HG02943 (cell line): Measurements from ENCODE around the gene ATG13.
"Not testable (repeated sequence)": the region's sequence is repeated elsewhere in the genome, so short reads cannot be mapped to it uniquely, and the experiment has no call there.

Experiments
- ATAC-seq: cut with Tn5 transposase; IDR thresholded peaks from one replicate; pipeline ENCODE4 v1.9.1; 2021; ENCODE audit warnings: mild to moderate bottlenecking, low read depth, moderate library complexity; ENCODE audit not compliant: unreplicated experiment

ATG13 gene

DNA sequence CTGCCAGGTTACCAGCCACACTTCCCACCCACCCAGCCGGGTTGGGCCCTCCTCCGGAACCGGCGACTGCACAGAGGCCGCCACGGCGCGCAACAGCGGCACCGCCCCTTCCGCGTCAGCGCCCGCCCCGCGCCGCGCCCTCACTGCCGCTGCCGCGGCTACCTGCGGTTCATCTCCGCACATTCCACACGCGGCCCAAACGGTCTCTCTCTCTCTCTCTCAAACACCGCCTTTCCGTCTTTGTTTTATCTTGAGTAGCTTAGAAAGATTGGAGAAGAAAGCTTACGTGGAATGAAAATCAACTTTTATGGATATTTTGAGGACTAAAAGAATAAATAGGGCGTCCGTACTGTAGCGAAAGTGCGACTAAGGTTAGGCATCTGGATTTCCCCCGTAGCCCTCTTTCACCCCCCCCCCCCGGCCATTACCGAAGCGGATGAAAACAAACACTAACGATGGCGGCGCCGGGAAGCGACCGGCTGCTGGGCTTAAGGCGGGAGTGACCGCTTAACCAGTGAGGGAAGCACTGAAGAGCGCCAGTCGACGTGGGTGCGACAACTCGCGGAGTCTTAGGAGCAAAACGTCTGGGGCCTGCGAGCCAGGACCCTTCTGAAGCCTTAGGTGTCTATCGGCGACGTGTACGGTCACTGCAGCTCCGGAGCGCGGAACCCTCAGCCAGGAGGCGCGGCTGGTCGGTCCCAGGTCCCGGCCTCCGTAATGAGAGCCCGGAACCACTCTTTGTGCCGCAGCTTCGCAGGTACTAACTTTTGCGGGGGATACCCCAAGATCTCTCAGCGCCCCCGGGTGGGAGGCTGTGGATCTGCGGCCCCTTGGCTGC, at the start of gene ATG13, which contains the start of gene HARBI1:
ATG13 (plus strand) TSS at position 420 of the 838 bp plus-strand sequence. CDS start 26,739 bp downstream, outside the sequence.
HARBI1 (minus strand) TSS at position 94 of the 838 bp plus-strand sequence. CDS start 990 bp downstream, outside the sequence.
- peak; percentile 89 for ATAC-seq

DNA sequence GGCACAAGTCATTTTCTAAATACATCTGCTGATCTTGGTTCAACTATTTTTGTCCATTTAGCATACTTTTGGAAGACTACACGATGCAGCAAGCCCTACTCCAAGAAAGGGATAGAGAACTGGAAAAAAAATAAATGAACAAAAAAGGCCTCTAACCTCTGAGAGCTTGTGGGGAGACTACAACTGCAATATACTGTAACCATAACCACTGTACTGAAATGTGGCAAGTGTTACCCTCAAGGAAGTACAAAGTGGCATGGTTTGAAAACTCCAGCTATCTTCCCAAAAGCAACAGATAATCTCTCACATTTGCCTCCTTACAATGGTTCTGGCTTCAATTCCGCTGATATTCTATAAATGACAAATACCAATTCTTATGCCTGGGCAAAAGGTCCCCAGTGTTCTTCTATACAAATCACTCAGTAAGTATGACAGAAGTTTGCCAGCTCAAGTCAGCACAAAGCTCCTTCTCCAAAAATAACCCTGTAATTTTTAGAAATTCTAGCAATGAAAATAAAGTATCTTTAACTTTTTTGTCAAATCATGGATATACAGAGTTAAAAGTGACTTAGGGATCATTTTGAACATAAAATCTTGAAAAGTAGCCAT, 46.5 kb upstream of the ATG13 start:
- no peak for ATAC-seq

DNA sequence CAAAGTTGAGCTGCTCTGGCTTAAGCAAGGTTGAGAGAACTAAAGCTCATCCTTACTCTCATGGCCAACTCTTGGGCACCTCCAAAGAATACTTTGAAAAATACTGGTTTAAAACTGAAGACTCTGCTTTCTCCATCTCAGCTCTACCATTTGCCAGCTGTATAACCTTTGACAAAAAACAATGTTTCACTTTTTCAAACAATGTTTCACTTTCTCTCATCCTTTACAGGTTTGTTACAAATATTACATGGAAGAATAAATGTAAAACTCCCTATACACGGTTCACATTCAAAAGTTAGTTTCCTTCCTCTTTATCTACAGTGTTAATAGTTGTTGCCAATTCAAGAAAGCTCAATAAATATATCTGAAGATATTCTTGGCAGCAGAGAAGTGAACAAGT, 42.7 kb upstream of the ATG13 start:
- no peak for ATAC-seq

DNA sequence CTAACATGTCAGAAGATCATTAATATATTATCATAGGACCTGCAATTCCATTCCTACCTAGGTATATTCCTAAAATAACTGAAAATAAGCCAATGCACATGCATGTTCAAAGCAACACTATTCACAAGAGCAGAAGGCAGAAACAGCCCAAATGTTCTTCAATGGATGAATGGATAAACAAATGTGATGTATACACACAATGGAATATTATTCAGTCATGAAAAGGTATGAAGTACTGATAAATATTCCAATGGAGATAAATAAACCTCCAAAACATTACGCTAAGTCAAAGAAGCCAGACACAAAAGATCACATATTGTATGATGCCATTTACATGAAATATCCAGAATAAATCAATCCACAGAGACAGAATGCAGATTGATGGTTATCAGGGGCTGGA, 40.3 kb upstream of the ATG13 start:
- ATAC-seq: no peak

DNA sequence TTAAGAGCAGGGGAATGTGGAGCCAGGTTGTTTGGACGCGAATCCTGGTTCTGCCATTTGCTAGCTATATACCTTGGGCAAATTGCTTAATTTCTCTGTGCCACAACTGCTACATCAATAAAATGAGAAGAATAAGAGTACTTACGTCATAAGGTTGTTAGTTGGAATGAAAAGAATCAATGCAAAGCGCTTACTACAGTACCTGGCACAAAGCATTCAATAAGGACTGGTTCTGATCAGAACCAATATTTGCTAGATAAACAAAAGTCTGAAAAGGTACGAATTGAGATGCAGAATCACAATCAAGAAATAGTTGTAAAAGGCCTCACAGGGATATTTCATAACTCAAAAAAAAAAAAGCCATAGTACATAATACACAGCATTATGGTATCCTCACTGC, 34.8 kb upstream of the ATG13 start:
- ATAC-seq: no peak

DNA sequence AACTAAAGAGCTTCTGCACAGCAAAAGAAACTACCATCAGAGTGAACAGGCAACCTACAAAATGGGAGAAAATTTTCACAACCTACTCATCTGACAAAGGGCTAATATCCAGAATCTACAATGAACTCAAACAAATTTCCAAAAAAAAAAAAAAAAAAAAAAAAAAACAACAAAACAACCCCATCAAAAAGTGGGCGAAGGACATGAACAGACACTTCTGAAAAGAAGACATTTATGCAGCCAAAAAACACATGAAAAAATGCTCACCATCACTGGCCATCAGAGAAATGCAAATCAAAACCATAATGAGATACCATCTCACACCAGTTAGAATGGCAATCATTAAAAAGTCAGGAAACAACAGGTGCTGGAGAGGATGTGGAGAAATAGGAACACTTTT, 33.8 kb upstream of the ATG13 start:
- ATAC-seq: not testable (repeated sequence)

DNA sequence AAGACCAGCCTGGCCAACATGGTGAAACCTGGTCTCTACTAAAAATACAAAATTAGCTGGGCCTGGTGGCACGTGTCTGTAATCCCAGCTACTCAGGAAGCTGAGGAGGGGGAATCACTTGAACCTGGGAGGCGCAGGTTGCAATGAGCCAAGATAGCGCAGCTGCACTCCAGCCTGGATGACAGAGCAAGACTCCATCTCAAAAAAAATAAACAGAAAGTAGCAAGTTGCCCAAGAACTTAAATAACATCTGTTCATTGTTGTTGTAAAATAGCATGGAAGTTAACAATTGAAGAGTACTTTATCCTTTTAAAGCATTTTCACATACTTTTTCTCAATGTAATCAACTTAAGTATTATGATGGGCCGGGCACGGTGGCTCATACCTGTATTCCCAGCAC, 29.2 kb upstream of the ATG13 start:
- ATAC-seq: no peak

DNA sequence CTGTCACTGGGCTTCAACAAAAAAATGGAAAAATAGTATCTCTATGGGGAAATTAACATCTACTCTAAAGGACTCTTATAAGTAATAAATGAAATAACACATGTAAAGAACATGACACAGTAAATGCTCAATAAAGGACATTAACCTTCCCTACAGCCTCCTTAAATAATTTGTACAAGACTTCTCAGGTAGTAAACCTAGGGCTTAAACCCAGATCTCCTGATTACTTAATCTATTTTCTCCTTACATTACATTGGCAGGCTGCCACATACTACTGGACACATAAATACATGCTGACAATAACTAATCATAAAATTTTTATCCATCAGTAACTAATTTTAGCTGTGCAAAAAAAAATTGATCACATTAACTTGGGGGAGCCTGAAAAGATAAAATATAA, 28.4 kb upstream of the ATG13 start:
- no peak for ATAC-seq

DNA sequence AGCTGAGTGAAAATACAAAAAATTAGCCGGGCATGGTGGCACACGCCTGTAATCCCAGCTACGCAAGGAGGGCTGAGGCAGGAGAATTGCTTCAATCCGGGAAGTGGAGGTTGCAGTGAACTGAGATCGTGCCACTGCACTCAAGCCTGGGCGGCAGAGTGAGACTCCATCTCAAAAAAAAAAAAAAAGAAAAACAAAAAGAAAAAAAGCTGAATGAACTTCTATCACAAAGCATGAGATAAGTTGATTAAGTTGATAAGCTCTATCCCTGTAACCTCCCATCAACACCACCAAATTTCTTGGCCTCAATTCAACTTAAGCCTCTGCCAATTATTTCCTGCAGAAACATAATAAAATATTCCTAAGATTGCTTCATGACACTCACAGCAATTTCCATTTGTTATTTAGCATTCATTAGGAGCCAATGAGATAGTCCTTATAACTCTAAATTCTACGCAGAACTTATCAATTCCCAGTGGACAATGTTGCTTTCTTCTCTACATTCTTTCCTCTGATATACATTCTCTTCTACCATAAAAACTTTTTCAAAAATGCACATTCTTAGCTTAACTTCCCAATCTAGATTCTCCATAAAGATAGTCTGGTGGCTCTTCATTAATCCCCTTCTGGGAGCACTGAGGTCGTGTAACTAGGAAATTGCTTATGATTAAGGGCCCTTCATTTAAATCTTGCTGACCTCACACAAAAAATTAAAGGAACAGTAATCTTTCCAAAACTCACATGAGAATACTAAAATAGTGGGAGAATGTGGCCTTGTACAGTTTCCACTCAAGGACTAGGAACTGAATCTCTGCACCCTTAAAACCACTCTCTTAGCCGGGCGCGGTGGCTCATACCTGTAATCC, 26.4 kb upstream of the ATG13 start:
- no peak for ATAC-seq

DNA sequence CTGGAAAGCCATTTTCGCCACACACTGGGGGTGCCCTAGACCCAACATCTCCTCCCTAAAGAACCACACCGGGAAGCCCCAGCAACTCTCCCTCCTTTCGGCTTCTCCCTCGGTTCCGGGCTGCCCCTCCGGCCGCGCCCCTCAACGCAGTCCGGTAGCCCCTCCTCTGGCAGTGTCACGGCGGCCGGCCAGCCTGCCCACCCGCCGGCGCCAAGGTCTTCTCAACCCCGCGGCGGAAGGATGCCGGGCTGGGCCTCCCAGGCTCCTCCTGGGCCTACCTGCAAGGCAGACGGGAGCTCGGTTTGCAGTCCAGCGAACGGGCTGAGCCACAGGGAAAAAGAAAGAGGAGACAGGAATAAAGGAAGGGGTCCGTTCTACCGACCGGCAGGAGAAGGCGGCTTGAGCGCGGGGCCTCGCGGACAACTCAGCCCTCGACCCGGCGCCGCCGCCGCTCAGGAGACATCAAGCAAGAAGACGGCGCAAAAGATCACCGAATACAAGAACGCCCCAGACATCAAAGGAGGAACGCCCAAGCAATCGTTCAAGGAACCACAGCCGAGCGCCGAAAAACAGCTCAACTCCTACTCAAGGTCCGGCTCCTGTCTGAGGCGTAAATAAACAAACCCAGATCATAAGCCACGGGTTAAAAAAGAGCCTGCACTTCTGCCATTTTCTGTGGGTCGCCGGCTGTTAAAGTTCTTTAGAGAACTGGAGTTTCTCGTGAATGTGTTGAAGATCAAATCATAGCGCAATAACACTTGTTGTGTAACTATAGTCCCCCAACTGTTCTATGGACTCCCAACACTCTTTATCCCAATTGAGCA, 23.6 kb upstream of the ATG13 start, which contains the start of gene AMBRA1:
AMBRA1 (minus strand) TSS at position 474 of the 824 bp plus-strand sequence. CDS start 45,643 bp downstream, outside the sequence.
- peak; percentile 59 for ATAC-seq

DNA sequence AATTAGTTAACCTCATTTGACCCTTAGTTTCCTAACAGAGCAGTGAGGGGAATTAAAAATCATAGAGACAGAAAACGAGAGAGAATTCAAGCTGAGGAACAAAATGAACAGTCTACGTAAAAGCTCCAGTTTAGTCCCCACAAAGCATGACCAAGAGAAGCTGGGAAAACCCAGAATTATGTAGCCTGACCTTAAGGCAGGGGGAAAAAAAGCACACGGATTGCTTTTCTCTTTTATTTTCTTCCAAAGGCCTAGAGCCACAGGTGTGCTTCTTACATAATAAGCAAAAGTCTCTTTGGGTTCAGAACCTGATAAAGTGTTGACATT, 23.0 kb upstream of the ATG13 start:
- no peak for ATAC-seq

DNA sequence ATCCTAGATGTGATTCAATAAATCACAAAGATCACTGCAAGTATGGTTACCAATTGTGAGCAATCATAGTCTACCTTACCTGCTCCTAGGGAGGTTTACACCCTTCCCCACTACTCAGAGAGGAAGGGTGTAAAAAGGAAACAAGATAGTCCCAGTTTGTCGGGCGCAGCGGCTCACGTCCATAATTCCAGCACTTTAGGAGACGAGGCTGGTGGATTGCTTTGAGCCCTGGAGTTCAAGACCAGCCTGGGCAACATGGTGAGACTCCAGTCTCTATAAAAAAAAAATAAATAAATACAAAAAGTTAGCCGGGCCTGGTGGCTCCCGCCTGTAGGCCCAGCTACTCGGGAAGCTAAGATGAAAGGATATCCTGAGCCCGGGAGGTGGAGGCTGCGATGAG, 22.6 kb upstream of the ATG13 start:
- ATAC-seq: no peak

DNA sequence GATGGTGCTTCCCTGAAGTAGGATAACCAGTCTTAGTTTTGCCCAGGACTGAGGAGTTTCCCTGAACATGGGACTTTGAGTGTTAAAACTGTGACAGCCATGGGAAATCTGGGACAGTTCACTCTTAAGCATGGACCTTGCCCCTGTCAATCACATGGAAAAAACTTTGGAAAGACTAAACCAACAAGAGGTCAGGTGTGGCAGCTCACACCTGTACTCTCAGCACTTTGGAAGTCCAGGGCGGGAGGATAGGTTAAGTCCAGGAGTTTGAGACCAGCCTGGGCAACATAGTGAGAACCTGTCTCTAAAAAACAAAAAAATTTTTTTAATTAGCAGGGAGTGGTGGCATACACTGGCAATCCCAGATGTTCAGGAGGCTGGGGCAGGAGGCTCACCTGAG, 20.2 kb upstream of the ATG13 start:
- no peak for ATAC-seq

DNA sequence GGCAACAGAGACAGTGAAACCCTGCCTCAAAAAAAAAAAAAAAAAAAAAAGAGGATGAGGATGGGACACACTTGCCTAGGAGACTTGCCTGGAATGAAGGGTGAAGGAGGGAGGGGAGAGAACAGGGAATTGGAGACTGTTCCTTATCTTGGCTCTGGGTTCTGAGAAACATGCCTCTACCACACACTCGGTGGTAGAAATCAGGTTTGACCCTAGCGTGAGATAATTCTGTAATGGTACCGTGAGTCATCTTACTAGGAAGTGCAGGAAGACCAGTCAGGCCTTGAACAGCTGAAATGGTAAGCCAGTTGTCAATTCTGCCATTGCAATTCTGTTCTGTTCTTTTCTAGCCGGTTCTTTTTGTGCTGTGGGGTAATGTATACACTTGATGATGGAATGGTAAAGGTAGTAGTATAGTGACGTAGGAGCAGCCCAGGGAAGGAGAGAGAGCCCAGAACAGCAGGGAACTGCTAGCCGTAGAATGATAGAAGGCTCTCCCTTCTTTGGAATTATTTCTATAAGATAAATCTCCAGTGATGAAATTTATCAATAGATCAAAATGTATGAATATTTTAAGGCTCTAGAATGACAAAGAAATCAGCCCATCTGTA, 19.6 kb upstream of the ATG13 start:
- no peak for ATAC-seq

DNA sequence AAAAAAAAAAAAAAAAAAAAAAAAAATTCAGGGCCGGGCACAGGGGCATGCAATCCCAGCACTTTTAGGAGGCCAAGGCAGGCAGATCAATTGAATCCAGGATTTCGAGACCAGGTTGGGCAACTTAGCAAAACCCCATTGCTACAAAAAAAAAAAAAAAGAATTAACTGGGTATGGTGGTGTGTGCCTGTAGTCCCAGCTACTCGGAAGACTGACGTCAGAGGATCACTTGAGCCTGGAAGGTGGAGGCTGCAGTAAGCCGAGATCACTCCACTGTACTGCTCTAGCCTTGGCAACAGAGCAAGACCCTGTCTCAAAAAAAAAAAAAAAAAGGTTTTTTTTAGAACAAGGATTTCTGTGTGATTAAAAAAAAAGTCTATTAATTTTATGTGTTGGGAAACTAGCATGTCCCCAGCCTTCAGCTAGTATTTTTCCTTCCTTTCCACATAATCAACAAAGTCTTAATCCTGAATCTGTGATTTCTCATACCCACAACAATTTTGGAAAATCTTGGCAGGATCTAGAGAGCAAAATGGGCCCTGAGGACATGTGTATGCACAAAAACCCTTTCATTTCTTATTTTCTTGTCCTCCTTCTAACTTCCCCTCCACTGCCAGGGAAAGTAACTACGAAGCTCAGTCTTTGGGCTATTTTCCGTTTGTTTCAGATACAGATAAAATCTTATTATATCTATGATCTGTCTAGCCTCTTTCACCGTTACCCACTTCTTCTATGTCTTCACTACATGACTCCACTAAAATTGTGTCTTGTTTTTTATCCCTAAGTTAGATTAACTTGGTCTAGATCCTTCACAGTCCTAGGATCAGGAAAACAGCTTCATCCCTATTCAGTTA, 17.8 kb upstream of the ATG13 start:
- ATAC-seq: no peak

DNA sequence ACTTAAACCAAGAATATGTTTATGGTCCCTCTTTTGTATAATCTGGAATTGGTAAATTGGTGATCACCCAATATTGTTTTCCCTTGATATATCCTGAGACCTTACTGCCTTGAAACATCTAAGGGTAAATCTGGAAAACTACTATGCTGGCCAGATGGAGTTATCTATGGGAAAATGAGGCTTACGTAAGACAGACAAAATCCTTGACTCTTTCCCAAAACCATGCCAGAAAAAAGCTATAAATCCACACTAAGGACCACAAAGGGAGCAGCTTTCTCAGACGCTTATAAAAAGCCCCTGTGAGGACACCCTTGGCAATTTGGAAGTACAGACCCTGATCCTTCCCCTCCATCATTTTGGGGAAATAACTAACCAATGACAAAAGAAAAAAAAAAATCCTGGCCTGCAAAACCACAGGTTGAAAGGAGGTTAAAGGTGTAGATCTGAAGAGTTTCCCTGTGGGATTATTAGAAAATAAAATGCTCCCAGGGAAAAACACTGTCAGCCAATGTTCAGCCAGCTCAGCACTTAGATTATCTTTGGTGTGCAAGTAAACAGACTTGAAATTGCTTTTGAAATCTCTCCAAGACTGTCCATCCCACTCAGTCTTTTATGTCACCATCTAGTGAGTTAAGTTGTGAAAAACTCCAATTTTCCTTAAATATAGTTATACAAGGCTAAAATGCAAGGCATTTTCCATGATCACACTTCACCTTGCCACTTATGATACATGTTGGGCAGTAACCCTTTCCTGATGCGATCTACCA, 17.0 kb upstream of the ATG13 start:
- no peak for ATAC-seq

DNA sequence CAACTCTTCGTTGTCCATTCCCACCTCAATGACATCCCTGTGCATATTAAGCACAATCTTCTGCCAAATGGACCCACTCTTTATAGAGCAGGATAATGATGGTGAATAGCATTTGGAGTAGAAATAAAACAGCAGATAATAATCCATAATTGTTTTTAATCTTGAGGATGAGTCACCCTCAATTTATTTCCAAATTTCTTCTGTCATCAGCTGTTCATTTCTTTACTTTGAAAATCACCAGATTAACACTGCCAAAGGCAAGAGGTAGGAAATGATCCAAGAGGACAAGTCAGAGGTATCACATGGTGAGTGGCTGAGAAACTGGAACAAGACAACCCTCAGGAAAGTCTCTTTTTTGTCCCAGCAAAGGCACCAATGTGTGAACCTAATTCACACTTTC, 16.2 kb upstream of the ATG13 start:
- no peak for ATAC-seq

DNA sequence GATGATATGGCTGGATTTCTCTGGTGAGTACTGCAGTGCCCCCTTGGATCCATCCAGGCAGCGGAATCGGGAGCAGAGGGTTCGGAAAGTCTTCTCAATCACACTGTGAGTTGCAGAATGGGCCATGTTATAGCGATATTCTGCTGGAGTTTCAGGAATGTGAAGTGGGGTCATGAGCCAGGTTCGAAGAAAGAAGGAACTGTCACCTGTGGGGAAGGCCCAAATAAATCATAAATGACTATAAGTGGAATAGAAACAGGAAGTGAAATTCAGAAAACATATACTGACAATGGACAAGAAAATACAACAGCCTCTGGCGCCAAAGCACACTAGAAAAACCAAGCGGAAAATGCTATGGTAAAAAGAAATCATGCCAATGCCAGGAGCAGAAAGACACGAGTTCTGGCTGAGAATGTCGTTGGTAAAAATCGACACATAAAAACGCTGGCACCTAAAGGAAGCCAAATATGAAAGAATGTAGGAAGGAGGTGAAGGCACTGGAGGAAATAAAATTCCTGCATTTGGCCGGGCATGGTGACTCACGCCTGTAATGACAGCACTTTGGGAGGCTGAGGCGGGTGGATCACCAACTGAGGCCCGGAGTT, 13.5 kb upstream of the ATG13 start:
- no peak for ATAC-seq
